H9 (cell line): ENCODE results near the gene SGTA. TPM values are rescaled to one million over a fixed set of nuclear protein-coding genes. Genes with fewer than 3 reads are reported as not detected.

Source experiments
- DNase-seq: peaks from one replicate; pipeline ENCODE4 v3.0.0-alpha.2; 2017
- H2AFZ ChIP-seq: one replicate; pipeline ENCODE4 v1.6.1; 2013; ENCODE audit warnings: mild to moderate bottlenecking, low read length, control low read depth, moderate library complexity
- H2AK5ac ChIP-seq: 2 replicates; pipeline ENCODE4 v1.6.1; 2013; ENCODE audit warnings: low read length, control low read depth, mixed read lengths; ENCODE audit not compliant: insufficient read length
- H2BK120ac ChIP-seq: one replicate; pipeline ENCODE4 v1.6.1; 2013; ENCODE audit warnings: low read depth, mild to moderate bottlenecking, low read length, control low read depth, inconsistent platforms; ENCODE audit not compliant: poor library complexity, severe bottlenecking
- H2BK12ac ChIP-seq: 2 replicates; pipeline ENCODE4 v1.6.1; 2013; ENCODE audit warnings: low read length, control low read depth, mixed read lengths, low read depth; ENCODE audit not compliant: insufficient read length
- H2BK15ac ChIP-seq: 2 replicates; pipeline ENCODE4 v1.6.1; 2013; ENCODE audit warnings: low read depth, low read length, control low read depth
- H2BK20ac ChIP-seq: one replicate; pipeline ENCODE4 v1.6.1; 2013; ENCODE audit warnings: low read depth, mild to moderate bottlenecking, low read length, control low read depth, inconsistent platforms; ENCODE audit not compliant: poor library complexity, severe bottlenecking
- H2BK5ac ChIP-seq: 2 replicates; pipeline ENCODE4 v1.6.1; 2013; ENCODE audit warnings: low read length, control low read depth, mixed read lengths; ENCODE audit not compliant: insufficient read length
- H3K14ac ChIP-seq: 2 replicates; pipeline ENCODE4 v1.6.1; 2013; ENCODE audit warnings: low read length, control low read depth; ENCODE audit not compliant: insufficient read depth
- H3K18ac ChIP-seq: 2 replicates; pipeline ENCODE4 v1.6.1; 2013; ENCODE audit warnings: low read depth, mild to moderate bottlenecking, mixed read lengths, low read length, control low read depth; ENCODE audit not compliant: insufficient read length
- H3K23ac ChIP-seq: 2 replicates; pipeline ENCODE4 v1.6.1; 2013; ENCODE audit warnings: low read length, control low read depth, mixed read lengths, low read depth; ENCODE audit not compliant: insufficient read length
- H3K23me2 ChIP-seq: 2 replicates; pipeline ENCODE4 v1.6.1; 2013; ENCODE audit warnings: low read depth, mild to moderate bottlenecking, mixed read lengths, low read length, control low read depth; ENCODE audit not compliant: insufficient read length, poor library complexity, severe bottlenecking
- H3K27ac ChIP-seq: 2 replicates; pipeline ENCODE4 v1.5.1; 2013; ENCODE audit warnings: low read length, control low read depth, mixed read lengths, low read depth; ENCODE audit not compliant: insufficient read length
- H3K27me3 ChIP-seq: 2 replicates; pipeline ENCODE4 v1.6.1; 2013; ENCODE audit warnings: low read length, control low read depth, inconsistent platforms; ENCODE audit not compliant: insufficient read depth
- H3K4ac ChIP-seq: 2 replicates; pipeline ENCODE4 v1.6.1; 2013; ENCODE audit warnings: low read depth, mild to moderate bottlenecking, control low read depth, inconsistent platforms, low read length, moderate library complexity
- H3K4me1 ChIP-seq: 2 replicates; pipeline ENCODE4 v1.6.1; 2013; ENCODE audit warnings: low read length, control low read depth, inconsistent platforms; ENCODE audit not compliant: insufficient read depth
- H3K4me2 ChIP-seq: 2 replicates; pipeline ENCODE4 v1.6.1; 2013; ENCODE audit warnings: low read length, control low read depth, mixed read lengths; ENCODE audit not compliant: insufficient read length, insufficient read depth
- H3K56ac ChIP-seq: 2 replicates; pipeline ENCODE4 v1.6.1; 2013; ENCODE audit warnings: low read depth, mild to moderate bottlenecking, mixed read lengths, low read length, control low read depth; ENCODE audit not compliant: insufficient read length
- H3K79me1 ChIP-seq: 2 replicates; pipeline ENCODE4 v1.6.1; 2013; ENCODE audit warnings: low read depth, mild to moderate bottlenecking, moderate library complexity, low read length, control low read depth, inconsistent platforms; ENCODE audit not compliant: insufficient read depth, poor library complexity, severe bottlenecking
- H3K79me2 ChIP-seq: 2 replicates; pipeline ENCODE4 v1.6.1; 2013; ENCODE audit warnings: low read length, control low read depth, inconsistent platforms; ENCODE audit not compliant: insufficient read depth
- H3K9ac ChIP-seq: 2 replicates; pipeline ENCODE4 v1.6.1; 2013; ENCODE audit warnings: low read length, control low read depth, mixed read lengths; ENCODE audit not compliant: insufficient read length; ENCODE audit errors: extremely low read depth
- H3K9me3 ChIP-seq: one replicate; pipeline ENCODE4 v1.6.1; 2013; ENCODE audit warnings: low read depth, low read length, inconsistent platforms; ENCODE audit not compliant: control insufficient read depth
- H3T11ph ChIP-seq: one replicate; pipeline ENCODE4 v1.6.1; 2013; ENCODE audit warnings: mild to moderate bottlenecking, low read length, control low read depth, inconsistent platforms
- H4K20me1 ChIP-seq: one replicate; pipeline ENCODE4 v1.6.1; 2013; ENCODE audit not compliant: control insufficient read depth, insufficient read length, insufficient read depth
- H4K5ac ChIP-seq: 2 replicates; pipeline ENCODE4 v1.6.1; 2013; ENCODE audit warnings: low read depth, mild to moderate bottlenecking, mixed read lengths, low read length, control low read depth; ENCODE audit not compliant: insufficient read length
- H4K8ac ChIP-seq: replicated peaks from 2 replicates; pipeline ENCODE4 v1.6.1; 2013; ENCODE audit warnings: low read length, control low read depth, mixed read lengths, low read depth; ENCODE audit not compliant: insufficient read length
- H4K91ac ChIP-seq: 2 replicates; pipeline ENCODE4 v1.6.1; 2013; ENCODE audit warnings: low read depth, mild to moderate bottlenecking, moderate library complexity, mixed read lengths, low read length, control low read depth; ENCODE audit not compliant: insufficient read length
- H3K27ac Mint-ChIP-seq, 3 experiments: 2 replicates in 2 of 3; 3 replicates in 1 of 3; pipeline ENCODE4 v1.8.0; 2020 to 2021; ENCODE audit warnings: mixed read lengths in 3 of 3, mild to moderate bottlenecking in 1 of 3, moderate library complexity in 1 of 3
- H3K27me3 Mint-ChIP-seq: 2 replicates; pipeline ENCODE4 v1.8.0; 2021; ENCODE audit warnings: low read depth, mild to moderate bottlenecking, moderate library complexity, mixed read lengths
- H3K36me3 Mint-ChIP-seq, 3 experiments: 2 replicates in 2 of 3; 3 replicates in 1 of 3; pipeline ENCODE4 v1.8.0; 2020 to 2021; ENCODE audit warnings: low read depth in 3 of 3, mixed read lengths in 3 of 3; ENCODE audit not compliant: insufficient read depth in 1 of 3
- H3K4me1 Mint-ChIP-seq, 2 experiments: 2 replicates each; pipeline ENCODE4 v1.8.0; 2020; ENCODE audit warnings: mixed read lengths in 2 of 2
- H3K4me3 Mint-ChIP-seq, 2 experiments: 2 replicates in 1 of 2; 3 replicates in 1 of 2; pipeline ENCODE4 v1.8.0; 2020 to 2021; ENCODE audit warnings: mild to moderate bottlenecking in 2 of 2, mixed read lengths in 2 of 2, moderate library complexity in 1 of 2
- H3K9me3 Mint-ChIP-seq, 2 experiments: 2 replicates in 1 of 2; 3 replicates in 1 of 2; pipeline ENCODE4 v1.8.0; 2020; ENCODE audit warnings: mild to moderate bottlenecking in 2 of 2, mixed read lengths in 2 of 2, moderate library complexity in 1 of 2
- CTCF ChIP-seq: fragments of 200-600 bp; sonication (generic); conservative IDR thresholded peaks from 3 replicates; pipeline ENCODE4 v1.8.0; 2021; ENCODE audit warnings: antibody characterized with exemption, mild to moderate bottlenecking
- WGBS: extraction: QIAGEN DNeasy Blood & Tissue Kit; methylation state at CpG from one replicate; pipeline ENCODE4 v1.1.7; 2013; ENCODE audit warnings: missing lambda C conversion rate, low lambda C conversion rate, mixed read lengths; ENCODE audit not compliant: insufficient read length; ENCODE audit errors: extremely low coverage; 5-methylcytosine and 5-hydroxymethylcytosine counted together
- total RNA-seq: library from RNA; stranded (reverse); gene quantifications from 2 replicates; pipeline ENCODE4 v1.2.1, GENCODE V29; 2021

SGTA gene
- total RNA-seq, 1 experiment from 2014 or later = 102 TPM

GRCh38 chr19:2758601-2759313, 24.3 kb downstream of the SGTA start:
- WGBS = no CpG with 5 or more reads among the region's 17 CpGs
- no peaks in the 10 kb centered on the region for H3K79me2 ChIP-seq
- DNase-seq = no peak
- H3K14ac ChIP-seq = no peak overlapping the region
- no peak overlapping the region for H3K18ac ChIP-seq
- no peak overlapping the region for H3K23ac ChIP-seq
- no peak overlapping the region for H3K27ac ChIP-seq
- H2AFZ ChIP-seq = no peak overlapping the region
- H3K36me3 Mint-ChIP-seq = peaks cover 19 to 77% (median 70%) of the 10 kb centered on the region in 3 experiments; a peak in 6 of 7 replicates
- H4K5ac ChIP-seq = no peak overlapping the region
- no peak overlapping the region for H2BK120ac ChIP-seq
- H2AK5ac ChIP-seq = no peak overlapping the region
- H3K4me1 ChIP-seq = no peaks in the 10 kb centered on the region
- H2BK15ac ChIP-seq = no peak overlapping the region
- H3K79me1 ChIP-seq = no peaks in the 10 kb centered on the region
- H3K56ac ChIP-seq = no peak overlapping the region
- H4K20me1 ChIP-seq = no peaks in the 10 kb centered on the region
- H3K4me1 Mint-ChIP-seq = no peaks in the 10 kb centered on the region
- H3K23me2 ChIP-seq = no peaks in the 10 kb centered on the region
- TF ChIP-seq CTCF = no peak
- no peak overlapping the region for H3K27ac Mint-ChIP-seq
- no peaks in the 10 kb centered on the region for H3K9me3 ChIP-seq
- no peak overlapping the region for H3K4me3 Mint-ChIP-seq
- H3K9me3 Mint-ChIP-seq = no peaks in the 10 kb centered on the region
- no peak overlapping the region for H4K91ac ChIP-seq
- H4K8ac ChIP-seq = no peak overlapping the region
- no peak overlapping the region for H3K9ac ChIP-seq
- H3T11ph ChIP-seq = no peak overlapping the region
- H3K4me2 ChIP-seq = no peak overlapping the region
- H2BK20ac ChIP-seq = no peak overlapping the region
- H3K27me3 ChIP-seq = no peaks in the 10 kb centered on the region
- no peak overlapping the region for H2BK5ac ChIP-seq
- H2BK12ac ChIP-seq = no peak overlapping the region
- H3K4ac ChIP-seq = no peak overlapping the region
- no peaks in the 10 kb centered on the region for H3K27me3 Mint-ChIP-seq
